IMR-90 (cell line): ENCODE results near the gene PALM2AKAP2. TPM values are rescaled to one million over a fixed set of nuclear protein-coding genes. Genes with fewer than 3 reads are reported as not detected.

Source experiments
- ATAC-seq: fragments of 200-7000 bp; cut with Tn5 transposase; 2 replicates; pipeline ENCODE4 v1.9.1; 2020; ENCODE audit warnings: low read depth, mild to moderate bottlenecking, moderate library complexity
- BruUV-seq: library from RNA; stranded (reverse); fragments of 400-500 nt; replicated peaks from 2 replicates; lab custom pipeline; 2021; lab: Mats Ljungman, UMichigan
- CTCF ChIA-PET: fragments of 300-600 bp; formaldehyde crosslinking; extraction: SDS; loops from one replicate; lab custom pipeline; 2021; ENCODE audit warnings: antibody characterized with exemption; lab: Yijun Ruan, JAX
- POLR2A ChIA-PET: fragments of 300-600 bp; sonication (Branson Sonifier 250); formaldehyde crosslinking; loops from one replicate; lab custom pipeline; 2022; ENCODE audit warnings: antibody characterized with exemption; ENCODE audit not compliant: unreplicated experiment; lab: Charles Lee
- DNase-seq: peaks from one replicate; pipeline ENCODE4 v3.0.0; 2013
- H2AFZ ChIP-seq: replicated peaks from 2 replicates; pipeline ENCODE3; 2013; ENCODE audit warnings: low read length, mild to moderate bottlenecking; ENCODE audit not compliant: poor library complexity
- H2AK5ac ChIP-seq: 2 replicates; pipeline ENCODE4 v1.6.1; 2013; ENCODE audit warnings: low read depth, low read length, inconsistent platforms
- H2AK9ac ChIP-seq: replicated peaks from 2 replicates; pipeline ENCODE3; 2013; ENCODE audit warnings: mild to moderate bottlenecking, low read depth, low read length, moderate library complexity; ENCODE audit not compliant: poor library complexity
- H2BK120ac ChIP-seq: 2 replicates; pipeline ENCODE4 v1.6.1; 2013; ENCODE audit warnings: low read depth, low read length, inconsistent platforms
- H2BK15ac ChIP-seq: 3 replicates; pipeline ENCODE4 v1.6.1; 2013; ENCODE audit warnings: low read depth, low read length, inconsistent platforms
- H2BK20ac ChIP-seq: 2 replicates; pipeline ENCODE4 v1.6.1; 2013; ENCODE audit warnings: low read depth, mild to moderate bottlenecking, inconsistent platforms, low read length, moderate library complexity
- H2BK5ac ChIP-seq: 2 replicates; pipeline ENCODE4 v1.6.1; 2013; ENCODE audit warnings: mild to moderate bottlenecking, low read depth, low read length, inconsistent platforms; ENCODE audit not compliant: poor library complexity, severe bottlenecking
- H3K14ac ChIP-seq: replicated peaks from 2 replicates; pipeline ENCODE4 v1.6.1; 2013; ENCODE audit warnings: low read depth, low read length, inconsistent platforms
- H3K18ac ChIP-seq: 2 replicates; pipeline ENCODE4 v1.6.1; 2013; ENCODE audit warnings: low read depth, low read length, control low read depth
- H3K23ac ChIP-seq: 2 replicates; pipeline ENCODE4 v1.6.1; 2013; ENCODE audit warnings: low read depth, low read length, inconsistent platforms
- H3K27ac ChIP-seq: 2 replicates; pipeline ENCODE4 v1.5.1; 2013; ENCODE audit warnings: mild to moderate bottlenecking, control low read depth, low read length; ENCODE audit not compliant: insufficient read depth
- H3K27me3 ChIP-seq: 2 replicates; pipeline ENCODE4 v1.6.1; 2013; ENCODE audit warnings: low read length; ENCODE audit not compliant: control insufficient read depth, insufficient read depth
- H3K36me3 ChIP-seq: 2 replicates; pipeline ENCODE4 v1.6.1; 2013; ENCODE audit warnings: low read length, mixed read lengths; ENCODE audit not compliant: control insufficient read depth, insufficient read depth
- H3K4ac ChIP-seq: 2 replicates; pipeline ENCODE4 v1.6.1; 2013; ENCODE audit warnings: low read depth, low read length, inconsistent platforms
- H3K4me1 ChIP-seq: 2 replicates; pipeline ENCODE4 v1.6.1; 2013; ENCODE audit warnings: low read length, mixed read lengths; ENCODE audit not compliant: control insufficient read depth, insufficient read depth
- H3K4me2 ChIP-seq: 2 replicates; pipeline ENCODE4 v1.6.1; 2013; ENCODE audit warnings: low read depth, mild to moderate bottlenecking, control low read depth, low read length, moderate library complexity
- H3K4me3 ChIP-seq: 2 replicates; pipeline ENCODE4 v1.5.1; 2013; ENCODE audit warnings: low read depth, mild to moderate bottlenecking, control low read depth, low read length, moderate library complexity; ENCODE audit not compliant: insufficient read depth
- H3K56ac ChIP-seq: 2 replicates; pipeline ENCODE4 v1.6.1; 2013; ENCODE audit warnings: low read length, inconsistent platforms; ENCODE audit not compliant: insufficient read depth; ENCODE audit errors: extremely low read depth
- H3K79me1 ChIP-seq, 2 experiments: 2 replicates each; pipeline ENCODE4 v1.6.1; 2013; ENCODE audit warnings: low read length in 2 of 2, inconsistent platforms in 1 of 2, low read depth in 1 of 2
- H3K9ac ChIP-seq: 2 replicates; pipeline ENCODE4 v1.6.1; 2013; ENCODE audit warnings: low read depth, low read length, control low read depth
- H3K9me1 ChIP-seq: 2 replicates; pipeline ENCODE4 v1.6.1; 2013; ENCODE audit warnings: low read length, inconsistent platforms; ENCODE audit not compliant: insufficient read depth
- H3K9me3 ChIP-seq: 2 replicates; pipeline ENCODE4 v1.6.1; 2013; ENCODE audit warnings: low read length; ENCODE audit not compliant: control insufficient read depth, insufficient read depth
- H4K20me1 ChIP-seq: 2 replicates; pipeline ENCODE4 v1.6.1; 2013; ENCODE audit warnings: low read length, inconsistent platforms; ENCODE audit not compliant: insufficient read depth
- H4K5ac ChIP-seq: 2 replicates; pipeline ENCODE4 v1.6.1; 2013; ENCODE audit warnings: mild to moderate bottlenecking, low read depth, low read length, control low read depth
- H4K8ac ChIP-seq, 2 experiments: 2 replicates each; pipeline ENCODE4 v1.6.1; 2013; ENCODE audit warnings: low read depth in 2 of 2, low read length in 2 of 2, control low read depth in 1 of 2, inconsistent platforms in 1 of 2
- H4K91ac ChIP-seq: 2 replicates; pipeline ENCODE4 v1.6.1; 2013; ENCODE audit warnings: low read depth, low read length, inconsistent platforms; ENCODE audit not compliant: insufficient read depth
- CEBPB ChIP-seq: IDR thresholded peaks from 2 replicates; pipeline ENCODE4 v1.6.1; 2012; ENCODE audit warnings: low read depth, low read length, improper control_type of control experiment
- MAFK ChIP-seq: IDR thresholded peaks from 2 replicates; pipeline ENCODE4 v1.6.1; 2012; ENCODE audit warnings: low read depth, low read length, improper control_type of control experiment
- RFX5 ChIP-seq: IDR thresholded peaks from 2 replicates; pipeline ENCODE4 v1.8.0; 2012; ENCODE audit warnings: low read depth, mild to moderate bottlenecking, low read length, moderate library complexity
- WGBS, 2 experiments: methylation state at CpG; one replicate each; pipeline versions ENCODE4 v1.1.5 to v1.1.7; 2013; ENCODE audit warnings: missing lambda C conversion rate in 2 of 2; ENCODE audit not compliant: insufficient read length in 1 of 2; ENCODE audit errors: extremely low coverage in 2 of 2; 5-methylcytosine and 5-hydroxymethylcytosine counted together
- dilution Hi-C: fragments of 300-500 bp; cut with HindIII; formaldehyde crosslinking; loops from one replicate; pipeline ENCODE4 v1.14.3; 2018; ENCODE audit warnings: low sequenced_read_pairs; ENCODE audit not compliant: unreplicated experiment
- in situ Hi-C: fragments of 300-500 bp; cut with MboI; formaldehyde crosslinking; loops from 3 replicates; pipeline ENCODE4 v1.14.3; 2019; ENCODE audit warnings: low sequenced_read_pairs, inconsistent platforms, mixed read lengths
- intact Hi-C: fragments of 100-400 bp; cut with micrococcal nuclease; formaldehyde crosslinking; loops from 2 replicates; pipeline ENCODE4 v1.10.0; 2022
- polyA plus RNA-seq, 3 experiments: library from polyadenylated mRNA; depleted of rRNA; stranded (reverse); fragments of >200 nt; gene quantifications; 2 replicates each; pipeline ENCODE4 v1.2.3, GENCODE V29; 2012; ENCODE audit warnings: low replicate concordance in 1 of 3
- total RNA-seq: library from RNA; depleted of rRNA; stranded (reverse); fragments of >200 nt; gene quantifications from 2 replicates; pipeline ENCODE4 v1.2.3, GENCODE V29; 2012
- TF ChIP-seq, protein P1 (sequence below): fragments of 150-350 bp; IDR thresholded peaks from 2 replicates; pipeline ENCODE4 v1.6.1; 2017; ENCODE audit warnings: mild to moderate bottlenecking, antibody characterized with exemption, low read length, low read depth
- TF ChIP-seq, protein P2 (sequence below): fragments of 150-350 bp; IDR thresholded peaks from 2 replicates; pipeline ENCODE4 v1.6.1; 2016; ENCODE audit warnings: low read depth, mild to moderate bottlenecking, low read length, moderate library complexity, borderline replicate concordance

The PALM2AKAP2 gene
- total and polyA plus RNA-seq, 2 of the 4 experiments (the other 2 are of a cell fraction) = 3.2 to 14.2 TPM

DNA sequence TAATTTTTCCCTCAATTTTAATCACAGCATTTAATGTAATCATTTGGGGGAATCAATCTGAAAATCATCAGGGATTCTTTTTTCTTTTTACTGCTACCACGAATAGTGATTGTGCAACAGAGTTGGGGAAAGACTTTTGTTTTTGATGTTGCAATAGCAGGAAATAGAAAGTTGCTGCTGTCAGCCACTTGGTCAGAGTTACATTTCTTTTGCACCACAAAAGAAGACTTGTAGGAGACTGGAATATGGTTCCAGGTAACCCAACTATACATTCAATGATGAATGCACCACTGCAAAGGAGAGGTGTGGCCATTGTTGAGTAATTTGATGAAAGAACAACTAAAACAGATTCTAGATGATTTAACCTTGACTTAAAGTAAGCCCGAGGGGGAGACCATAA, 46.3 kb upstream of the PALM2AKAP2 start:
- Histone ChIP-seq H3K56ac (no peak overlapping the region), H3K4me1 (peaks cover 6% of the 10 kb centered on the region; the same call in 1 of the 2 replicates), H3K18ac (no peak overlapping the region), H3K9ac (no peak overlapping the region), H4K20me1 (no peaks in the 10 kb centered on the region), H3K9me3 (no peaks in the 10 kb centered on the region), H3K4me3 (no peak overlapping the region), H3K79me1 (no peaks in the 10 kb centered on the region), H4K8ac (no peak overlapping the region), H3K4ac (no peak overlapping the region), H3K4me2 (no peak overlapping the region), H2AFZ (no peak overlapping the region), H3K27ac (no peak overlapping the region), H3K36me3 (no peaks in the 10 kb centered on the region), H4K91ac (no peak overlapping the region), H3K27me3 (peaks cover 2% of the 10 kb centered on the region), H2BK15ac (no peak overlapping the region; the same call in 2 of the 3 replicates), H2AK9ac (no peak overlapping the region), H3K23ac (no peak overlapping the region), H2BK120ac (no peak overlapping the region), H3K14ac (peak overlapping the region; percentile 18; the same call in 1 of the 2 replicates), H2AK5ac (no peak overlapping the region), H2BK20ac (no peak overlapping the region), H2BK5ac (no peak overlapping the region), H4K5ac (no peak overlapping the region), H3K9me1 (0 out of 2 replicates have a peak, but pooled peaks cover 3% of the 10 kb centered on the region)
- DNase-seq = peak; percentile 64
- TF ChIP-seq CEBPB (peak; percentile 99), RFX5 (no peak), MAFK (0 out of 2 replicates have a peak, but pooled peaks have one; percentile 21)
- TF ChIP-seq, protein P1, sequence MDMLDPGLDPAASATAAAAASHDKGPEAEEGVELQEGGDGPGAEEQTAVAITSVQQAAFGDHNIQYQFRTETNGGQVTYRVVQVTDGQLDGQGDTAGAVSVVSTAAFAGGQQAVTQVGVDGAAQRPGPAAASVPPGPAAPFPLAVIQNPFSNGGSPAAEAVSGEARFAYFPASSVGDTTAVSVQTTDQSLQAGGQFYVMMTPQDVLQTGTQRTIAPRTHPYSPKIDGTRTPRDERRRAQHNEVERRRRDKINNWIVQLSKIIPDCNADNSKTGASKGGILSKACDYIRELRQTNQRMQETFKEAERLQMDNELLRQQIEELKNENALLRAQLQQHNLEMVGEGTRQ = no peak
- TF ChIP-seq, protein P2, sequence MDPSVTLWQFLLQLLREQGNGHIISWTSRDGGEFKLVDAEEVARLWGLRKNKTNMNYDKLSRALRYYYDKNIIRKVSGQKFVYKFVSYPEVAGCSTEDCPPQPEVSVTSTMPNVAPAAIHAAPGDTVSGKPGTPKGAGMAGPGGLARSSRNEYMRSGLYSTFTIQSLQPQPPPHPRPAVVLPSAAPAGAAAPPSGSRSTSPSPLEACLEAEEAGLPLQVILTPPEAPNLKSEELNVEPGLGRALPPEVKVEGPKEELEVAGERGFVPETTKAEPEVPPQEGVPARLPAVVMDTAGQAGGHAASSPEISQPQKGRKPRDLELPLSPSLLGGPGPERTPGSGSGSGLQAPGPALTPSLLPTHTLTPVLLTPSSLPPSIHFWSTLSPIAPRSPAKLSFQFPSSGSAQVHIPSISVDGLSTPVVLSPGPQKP = no peak
- in situ Hi-C loops = no loop called here
- dilution Hi-C loops = no loop called here
- ChIA-PET CTCF (no interaction called here), POLR2A (no interaction called here)
- intact Hi-C loops = no loop called here
- no CpG with 5 or more reads among the region's 2 CpGs for WGBS, 2 experiments
- no peak for ATAC-seq
- no TSS peak for BruUV-seq
